ENCODE measurements around the gene GUCY1A2.
"Not testable (repeated sequence)": the region's sequence is repeated elsewhere in the genome, so short reads cannot be mapped to it uniquely, and the experiment has no call there.

GUCY1A2 gene, protein sequence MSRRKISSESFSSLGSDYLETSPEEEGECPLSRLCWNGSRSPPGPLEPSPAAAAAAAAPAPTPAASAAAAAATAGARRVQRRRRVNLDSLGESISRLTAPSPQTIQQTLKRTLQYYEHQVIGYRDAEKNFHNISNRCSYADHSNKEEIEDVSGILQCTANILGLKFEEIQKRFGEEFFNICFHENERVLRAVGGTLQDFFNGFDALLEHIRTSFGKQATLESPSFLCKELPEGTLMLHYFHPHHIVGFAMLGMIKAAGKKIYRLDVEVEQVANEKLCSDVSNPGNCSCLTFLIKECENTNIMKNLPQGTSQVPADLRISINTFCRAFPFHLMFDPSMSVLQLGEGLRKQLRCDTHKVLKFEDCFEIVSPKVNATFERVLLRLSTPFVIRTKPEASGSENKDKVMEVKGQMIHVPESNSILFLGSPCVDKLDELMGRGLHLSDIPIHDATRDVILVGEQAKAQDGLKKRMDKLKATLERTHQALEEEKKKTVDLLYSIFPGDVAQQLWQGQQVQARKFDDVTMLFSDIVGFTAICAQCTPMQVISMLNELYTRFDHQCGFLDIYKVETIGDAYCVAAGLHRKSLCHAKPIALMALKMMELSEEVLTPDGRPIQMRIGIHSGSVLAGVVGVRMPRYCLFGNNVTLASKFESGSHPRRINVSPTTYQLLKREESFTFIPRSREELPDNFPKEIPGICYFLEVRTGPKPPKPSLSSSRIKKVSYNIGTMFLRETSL
- long read RNA-seq, donor 1 = 0 reads
- long read RNA-seq, donor 2 = 0 reads
- long read RNA-seq, donor 3 = 0 reads
- long read RNA-seq, donor 4 = 0 reads
- long read RNA-seq, donor 5 = 0 reads
- long read RNA-seq, donor 6 = 0 reads
- long read RNA-seq, donor 7 = 0 reads
- long read RNA-seq, donor 8 = 0 reads

GRCh38 chr11:107018219-107018901 is at the start of gene GUCY1A2:
GUCY1A2 (minus strand) TSS chr11:107018476; CDS start chr11:107018055, 421 bp downstream.
- DNase-seq = peak; percentile 56

GRCh38 chr11:107054391-107054790 is 36.1 kb upstream of the GUCY1A2 start:
- no peak for DNase-seq

DNA sequence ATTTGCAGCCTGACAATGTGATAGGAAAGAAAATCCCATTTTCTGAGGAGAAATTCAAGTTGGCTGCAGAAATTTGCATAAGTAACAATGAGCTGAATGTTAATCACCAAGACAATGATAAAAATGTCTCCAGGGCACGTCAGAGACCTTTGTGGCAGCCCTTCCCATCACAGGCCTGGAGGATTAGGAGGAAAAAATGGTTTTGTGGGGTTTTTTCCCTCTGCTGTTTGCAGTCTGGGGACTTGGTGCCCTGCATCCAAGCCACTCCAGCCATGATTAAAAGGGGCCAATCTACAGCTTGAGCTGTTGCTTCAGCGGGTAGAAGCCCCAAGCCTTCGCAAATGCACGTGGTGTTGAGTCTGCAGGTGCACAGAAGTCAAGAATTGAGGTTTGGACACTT is 33.1 kb upstream of the GUCY1A2 start:
- not testable (repeated sequence) for DNase-seq

GRCh38 chr11:107050899-107051298 is 32.6 kb upstream of the GUCY1A2 start:
- DNase-seq = not testable (repeated sequence)

DNA sequence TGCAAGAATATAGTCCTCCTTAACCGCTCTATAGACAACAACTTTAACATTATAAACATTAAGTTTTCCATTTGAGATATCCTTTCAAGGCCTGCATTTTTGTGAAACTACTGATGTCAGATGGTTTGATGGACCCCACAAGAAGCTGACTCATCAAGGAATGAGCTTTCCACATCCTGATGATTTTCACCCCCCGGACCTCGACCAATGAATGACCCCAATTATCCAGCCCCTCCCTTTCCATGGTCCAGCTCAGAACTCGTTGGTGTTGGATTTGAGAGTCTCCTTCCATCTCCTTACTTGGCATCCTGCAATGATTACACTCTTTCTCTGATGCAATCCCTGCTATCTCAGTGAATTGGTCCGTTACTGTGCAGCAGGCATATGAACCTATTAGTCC is 31.8 kb upstream of the GUCY1A2 start:
- no peak for DNase-seq

DNA sequence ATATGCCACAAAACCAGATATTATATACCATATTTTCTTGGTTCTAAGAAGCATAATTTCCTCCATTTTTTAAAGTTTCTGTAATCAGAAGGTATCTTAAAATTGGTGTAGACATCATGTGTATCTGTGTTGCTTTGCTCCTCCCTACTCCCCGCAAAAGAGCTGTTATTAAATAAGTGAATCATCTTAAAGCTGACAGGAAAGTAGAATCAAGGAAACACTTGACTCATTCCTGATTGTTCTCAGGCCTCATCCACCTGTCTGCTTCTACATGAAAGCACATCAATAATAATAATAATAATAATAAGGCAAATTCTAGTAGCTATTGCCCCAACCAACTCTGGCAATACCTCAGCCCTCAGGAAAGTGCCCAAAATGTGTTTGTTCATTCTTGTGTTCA is 26.2 kb upstream of the GUCY1A2 start:
- no peak for DNase-seq

- DNase-seq = no peak
These were observed 25.1 kb upstream of the GUCY1A2 start for GRCh38 chr11:107043242-107044006.

DNA sequence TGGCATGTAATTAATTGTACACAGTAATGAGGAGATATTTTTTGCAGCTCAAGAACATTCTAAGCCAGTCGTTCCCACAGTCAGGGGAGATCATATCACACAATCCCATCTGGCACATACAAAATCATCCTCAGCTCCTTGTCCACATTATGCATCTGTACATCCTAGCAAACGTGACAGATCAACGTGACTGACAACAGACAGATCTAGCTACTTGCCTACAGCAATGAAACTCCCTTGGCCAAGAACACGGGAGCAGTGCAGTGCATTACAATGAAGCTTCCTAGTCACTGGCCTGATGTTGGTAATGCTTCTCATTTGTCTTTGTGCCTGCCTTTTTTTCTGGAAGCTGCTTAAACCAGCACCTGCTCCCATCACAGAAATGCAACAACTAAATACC is 24.5 kb upstream of the GUCY1A2 start:
- DNase-seq = no peak

GRCh38 chr11:107041088-107041444 is 22.8 kb upstream of the GUCY1A2 start:
- no peak for DNase-seq

- DNase-seq = no peak
These were observed 22.3 kb upstream of the GUCY1A2 start for GRCh38 chr11:107040433-107041087.

DNA sequence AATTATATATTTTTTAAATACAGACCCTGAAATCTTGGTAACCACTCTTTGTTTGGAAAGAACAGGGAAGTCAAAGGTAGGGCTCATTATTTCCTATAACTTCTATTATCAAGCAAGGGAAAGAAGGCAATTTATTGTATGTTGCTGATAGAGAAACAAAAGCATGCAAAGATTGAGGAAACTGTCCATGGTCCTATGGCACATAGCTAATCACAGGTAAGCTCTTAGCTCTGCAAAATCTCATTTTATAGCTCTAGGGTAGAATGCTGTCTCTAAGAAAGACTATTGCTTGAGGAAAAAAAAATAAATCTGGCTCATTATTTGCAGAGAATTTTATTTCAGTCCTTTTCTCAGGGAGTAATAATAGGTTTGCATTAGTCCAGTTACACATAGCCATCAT is 7.4 kb upstream of the GUCY1A2 start:
- DNase-seq = no peak

- DNase-seq = no peak
These were observed 2.3 kb upstream of the GUCY1A2 start for GRCh38 chr11:107020594-107020993.

- DNase-seq = peak; percentile 75
These were observed 722 bp upstream of the GUCY1A2 start for GRCh38 chr11:107018902-107019493.

DNA sequence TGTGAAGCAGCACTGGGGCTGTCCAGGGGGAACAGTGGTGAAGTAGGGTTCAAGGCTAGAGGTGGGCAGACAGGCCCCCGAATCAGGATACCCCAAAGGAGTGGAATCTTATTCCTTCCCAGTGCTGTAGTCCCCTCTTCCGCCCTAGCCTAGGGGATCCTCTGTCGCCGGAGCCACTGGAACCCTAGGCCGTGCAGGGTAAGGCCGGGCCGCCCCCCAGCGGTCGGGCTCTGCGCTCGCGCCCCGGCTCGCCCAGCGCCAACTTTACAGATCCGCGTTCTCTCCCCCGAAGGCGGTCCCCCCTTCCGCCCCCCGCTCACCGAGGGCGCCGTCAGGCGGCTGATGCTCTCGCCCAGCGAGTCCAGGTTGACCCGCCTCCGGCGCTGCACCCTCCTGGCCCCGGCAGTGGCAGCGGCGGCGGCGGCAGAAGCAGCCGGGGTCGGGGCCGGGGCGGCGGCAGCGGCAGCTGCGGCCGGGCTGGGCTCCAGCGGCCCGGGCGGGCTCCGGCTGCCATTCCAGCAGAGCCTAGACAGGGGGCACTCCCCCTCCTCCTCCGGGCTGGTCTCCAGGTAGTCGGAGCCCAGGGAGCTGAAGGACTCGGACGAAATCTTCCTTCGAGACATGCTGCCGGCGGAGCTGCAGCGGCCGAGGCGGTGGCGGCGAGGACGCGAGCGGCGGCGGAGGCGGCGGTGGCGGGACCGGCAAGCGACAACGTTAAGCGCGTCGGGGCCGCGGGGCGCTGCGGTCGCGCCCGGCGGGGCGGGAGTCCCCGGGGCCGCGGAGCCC is 650 bp downstream of the GUCY1A2 start:
- peak; percentile 82 for DNase-seq

GRCh38 chr11:107017104-107017432 is 1.2 kb downstream of the GUCY1A2 start:
- DNase-seq = no peak

GRCh38 chr11:107014871-107015270 is 3.4 kb downstream of the GUCY1A2 start:
- no peak for DNase-seq

DNA sequence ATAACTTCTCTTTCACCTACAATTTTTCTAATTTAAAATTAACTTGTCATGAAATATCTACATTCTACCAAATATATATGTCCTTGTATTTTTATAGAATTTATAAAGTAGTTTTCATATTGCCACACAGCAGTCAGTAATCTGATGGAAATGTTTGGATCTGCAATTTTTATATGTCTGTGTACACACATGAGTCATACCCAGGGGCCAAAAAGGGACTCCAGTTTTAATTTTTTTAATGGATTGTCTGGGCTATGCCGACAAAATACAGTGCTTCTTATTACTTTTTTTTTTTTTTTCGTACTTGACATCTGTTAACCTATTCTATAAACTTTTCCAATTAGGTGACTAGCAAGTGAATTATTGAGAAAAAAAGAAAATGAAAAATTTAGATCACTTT is 6.3 kb downstream of the GUCY1A2 start:
- DNase-seq = no peak

DNA sequence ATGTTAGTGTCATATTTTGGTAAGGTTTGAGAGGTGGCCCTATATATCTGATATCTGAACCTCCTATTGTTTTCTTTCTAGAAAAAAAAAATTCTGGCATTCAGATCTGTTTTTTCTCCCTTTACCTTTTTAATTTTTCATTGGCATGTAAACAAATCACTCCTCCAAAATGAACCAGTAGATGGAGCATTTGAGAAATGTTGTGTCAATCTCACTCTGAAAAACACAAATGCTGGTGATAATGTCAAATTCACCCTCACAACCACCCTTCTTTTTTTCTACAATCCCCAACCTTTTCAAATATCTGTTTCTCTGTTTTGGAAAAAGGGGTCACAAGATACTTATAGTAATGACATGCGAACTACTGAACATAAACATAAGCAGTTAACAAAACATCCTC is 9.1 kb downstream of the GUCY1A2 start:
- no peak for DNase-seq

DNA sequence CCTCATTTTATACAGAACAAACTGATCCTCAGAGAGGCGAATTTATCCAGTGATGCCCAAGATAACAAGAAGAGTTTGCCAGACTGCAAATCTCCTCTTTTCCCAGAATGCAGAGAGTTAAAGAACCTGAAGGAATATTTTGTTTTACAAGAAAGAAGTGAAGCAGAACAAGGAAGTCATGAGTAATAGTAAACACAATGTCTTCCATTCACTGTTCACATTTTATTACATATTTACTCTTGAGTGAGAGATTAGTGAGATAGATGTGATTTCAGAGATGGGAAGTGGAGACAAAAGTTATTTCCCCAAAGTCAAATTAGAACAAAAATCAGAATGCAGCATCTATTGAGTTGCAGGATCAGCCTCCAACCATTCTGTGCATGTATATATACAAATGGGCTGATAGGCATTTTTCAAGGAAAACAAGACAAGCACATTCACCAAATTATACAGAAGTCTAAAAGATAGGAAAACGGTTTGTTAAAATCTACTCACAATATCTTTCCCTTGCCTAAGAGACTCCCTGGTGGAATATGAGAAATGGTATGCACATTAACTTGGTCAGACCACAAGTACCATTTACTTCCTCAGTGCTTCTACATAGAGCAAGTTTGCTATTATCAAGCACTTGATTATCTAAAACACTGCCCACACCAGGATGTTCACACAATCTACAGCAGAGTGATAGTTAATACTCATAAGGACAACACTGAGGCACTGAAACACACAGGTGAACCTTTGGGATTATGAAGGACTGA is 12.0 kb downstream of the GUCY1A2 start:
- no peak for DNase-seq

DNA sequence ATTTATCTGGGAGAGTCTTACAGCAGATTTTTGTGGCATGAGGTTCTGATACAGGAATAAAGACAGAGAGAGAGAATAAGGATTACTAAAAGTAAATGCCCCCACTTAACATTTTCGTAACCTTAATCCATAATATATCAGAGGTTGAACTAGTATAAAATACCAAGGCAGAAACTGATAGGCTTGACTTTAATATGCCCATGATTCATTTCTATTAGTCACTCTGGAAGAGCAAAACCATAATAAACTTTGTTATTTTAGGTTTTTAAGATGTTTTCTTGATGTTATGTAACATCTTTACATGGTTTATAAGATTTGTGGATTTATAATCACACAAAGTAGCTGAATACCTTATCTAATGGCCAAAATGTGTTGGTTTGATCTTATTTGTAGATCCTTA is 19.1 kb downstream of the GUCY1A2 start:
- DNase-seq = no peak
